Peyer's patch (tissue), 4 donors: ENCODE results near the gene LTF. TPM values are rescaled to one million over a fixed set of nuclear protein-coding genes. Genes with fewer than 3 reads are reported as not detected.
"Not testable (repeated sequence)": the region's sequence is repeated elsewhere in the genome, so short reads cannot be mapped to it uniquely, and the experiment has no call there.

Source experiments
- DNase-seq, 3 donors: peaks; one replicate each; pipeline ENCODE4 v3.0.0-alpha.2; 2017 to 2019
- H3K27ac ChIP-seq, 4 donors: fragments of 200-600 bp; sonication (generic); one replicate each; pipeline ENCODE4 v1.5.1; 2016 to 2019
- H3K27me3 ChIP-seq, 2 donors: fragments of 200-600 bp; sonication (generic); one replicate each; pipeline ENCODE4 v1.5.1; 2019
- H3K36me3 ChIP-seq, 3 donors: fragments of 200-600 bp; sonication (generic); one replicate each; pipeline ENCODE4 v1.5.1; 2016 to 2019
- H3K4me1 ChIP-seq, 4 donors: fragments of 200-600 bp; sonication (generic); one replicate each; pipeline ENCODE4 v1.5.1; 2016 to 2019
- H3K4me3 ChIP-seq, 4 donors: fragments of 200-600 bp; sonication (generic); 1 replicate in 3 of 4; 2 replicates in 1 of 4; pipeline ENCODE4 v1.5.1; 2016 to 2019; ENCODE audit warnings: mild to moderate bottlenecking in 1 of 4
- H3K9me3 ChIP-seq, 4 donors: fragments of 200-600 bp; sonication (generic); one replicate each; pipeline ENCODE4 v1.5.1; 2016 to 2019; ENCODE audit warnings: mild to moderate bottlenecking in 1 of 4
- POLR2A ChIP-seq, 2 donors: fragments of 450-650 bp; IDR thresholded peaks; one replicate each; pipeline ENCODE4 v1.5.1; 2017; ENCODE audit warnings: antibody characterized with exemption in 2 of 2, mild to moderate bottlenecking in 2 of 2, moderate library complexity in 2 of 2
- total RNA-seq, 4 donors: library from RNA; depleted of rRNA; stranded (reverse); fragments of >200 nt; gene quantifications; one replicate each; pipeline ENCODE4 v1.1.0, GENCODE V29; 2016
- TF ChIP-seq, protein P1 (sequence below), 6 experiments: fragments of 450-650 bp in 4 of 6; fragments of 200-600 bp in 2 of 6; sonication (generic) in 1 of 6; IDR thresholded peaks; one replicate each; pipeline ENCODE4 v1.5.1; 2017 to 2019; ENCODE audit warnings: antibody characterized with exemption in 6 of 6, mild to moderate bottlenecking in 3 of 6, moderate library complexity in 1 of 6

LTF gene
- total RNA-seq, 4 donors from 2014 or later, result 0.38 to 12.4 (median 1.1) TPM; not detected in 1

DNA sequence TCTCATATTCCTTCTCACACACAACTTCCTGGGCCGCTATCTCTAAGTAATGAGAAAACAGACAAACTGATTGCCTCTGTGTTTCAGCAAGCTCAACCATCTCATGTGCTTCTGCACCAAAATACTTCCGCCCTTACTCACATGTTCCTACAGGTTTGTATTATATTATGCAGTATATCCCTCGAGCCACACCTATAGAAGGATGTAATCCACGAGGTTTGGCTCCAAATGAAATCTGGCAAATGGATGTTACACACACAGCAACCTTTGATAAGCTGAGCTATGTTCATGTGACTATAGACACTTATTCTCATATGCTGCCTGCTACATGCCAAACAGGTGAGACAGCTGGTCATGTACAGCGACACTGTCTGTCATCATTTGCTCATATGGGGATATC lies 35.0 kb downstream of the LTF start:
- DNase-seq, result no peak
- Histone ChIP-seq H3K27ac (peak overlapping the region in 2 of 4 donors; percentile 64 to 66), H3K27me3 (no peaks in the 10 kb centered on the region), H3K36me3 (no peaks in the 10 kb centered on the region), H3K4me3 (no peak overlapping the region), H3K4me1 (peaks cover 0 to 10% (median 0%) of the 10 kb centered on the region in 4 donors), H3K9me3 (peaks cover 0 to 9% (median 1%) of the 10 kb centered on the region in 4 donors)
- TF ChIP-seq POLR2A (IDR thresholded peaks at IDR 0.05), result no peak

DNA sequence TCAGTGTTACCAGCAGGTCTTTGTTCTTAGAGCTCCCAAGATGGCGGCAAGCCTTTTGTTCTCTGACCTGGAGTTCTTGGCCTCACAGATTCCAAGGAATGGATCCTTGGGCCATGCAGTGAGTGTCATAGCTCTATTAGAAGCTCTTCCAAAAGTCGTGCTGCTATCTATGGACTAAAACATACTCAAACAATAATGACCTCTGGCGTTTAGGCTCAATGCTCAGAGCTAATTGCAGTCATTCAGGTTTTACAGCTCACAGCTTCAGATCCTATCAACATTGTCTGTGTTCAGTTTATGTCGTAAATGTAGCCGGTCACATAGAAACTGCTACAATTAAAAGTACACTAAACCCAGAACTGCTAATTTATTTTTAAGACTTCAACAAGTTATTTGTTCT lies 35.5 kb downstream of the LTF start:
- TF ChIP-seq POLR2A (IDR thresholded peaks at IDR 0.05), result no peak
- TF ChIP-seq, protein P1, sequence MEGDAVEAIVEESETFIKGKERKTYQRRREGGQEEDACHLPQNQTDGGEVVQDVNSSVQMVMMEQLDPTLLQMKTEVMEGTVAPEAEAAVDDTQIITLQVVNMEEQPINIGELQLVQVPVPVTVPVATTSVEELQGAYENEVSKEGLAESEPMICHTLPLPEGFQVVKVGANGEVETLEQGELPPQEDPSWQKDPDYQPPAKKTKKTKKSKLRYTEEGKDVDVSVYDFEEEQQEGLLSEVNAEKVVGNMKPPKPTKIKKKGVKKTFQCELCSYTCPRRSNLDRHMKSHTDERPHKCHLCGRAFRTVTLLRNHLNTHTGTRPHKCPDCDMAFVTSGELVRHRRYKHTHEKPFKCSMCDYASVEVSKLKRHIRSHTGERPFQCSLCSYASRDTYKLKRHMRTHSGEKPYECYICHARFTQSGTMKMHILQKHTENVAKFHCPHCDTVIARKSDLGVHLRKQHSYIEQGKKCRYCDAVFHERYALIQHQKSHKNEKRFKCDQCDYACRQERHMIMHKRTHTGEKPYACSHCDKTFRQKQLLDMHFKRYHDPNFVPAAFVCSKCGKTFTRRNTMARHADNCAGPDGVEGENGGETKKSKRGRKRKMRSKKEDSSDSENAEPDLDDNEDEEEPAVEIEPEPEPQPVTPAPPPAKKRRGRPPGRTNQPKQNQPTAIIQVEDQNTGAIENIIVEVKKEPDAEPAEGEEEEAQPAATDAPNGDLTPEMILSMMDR (IDR thresholded peaks at IDR 0.05), result no peak
- H3K36me3 ChIP-seq, result no peaks in the 10 kb centered on the region
- peak overlapping the region in 3 of 4 donors; percentile 6 to 66 (median 64) for H3K27ac ChIP-seq
- peaks cover 0 to 9% (median 1%) of the 10 kb centered on the region in 4 donors for H3K9me3 ChIP-seq
- H3K27me3 ChIP-seq, result no peaks in the 10 kb centered on the region
- no peak overlapping the region for H3K4me3 ChIP-seq
- no peak for DNase-seq
- peaks cover 0 to 10% (median 0%) of the 10 kb centered on the region in 4 donors for H3K4me1 ChIP-seq

DNA sequence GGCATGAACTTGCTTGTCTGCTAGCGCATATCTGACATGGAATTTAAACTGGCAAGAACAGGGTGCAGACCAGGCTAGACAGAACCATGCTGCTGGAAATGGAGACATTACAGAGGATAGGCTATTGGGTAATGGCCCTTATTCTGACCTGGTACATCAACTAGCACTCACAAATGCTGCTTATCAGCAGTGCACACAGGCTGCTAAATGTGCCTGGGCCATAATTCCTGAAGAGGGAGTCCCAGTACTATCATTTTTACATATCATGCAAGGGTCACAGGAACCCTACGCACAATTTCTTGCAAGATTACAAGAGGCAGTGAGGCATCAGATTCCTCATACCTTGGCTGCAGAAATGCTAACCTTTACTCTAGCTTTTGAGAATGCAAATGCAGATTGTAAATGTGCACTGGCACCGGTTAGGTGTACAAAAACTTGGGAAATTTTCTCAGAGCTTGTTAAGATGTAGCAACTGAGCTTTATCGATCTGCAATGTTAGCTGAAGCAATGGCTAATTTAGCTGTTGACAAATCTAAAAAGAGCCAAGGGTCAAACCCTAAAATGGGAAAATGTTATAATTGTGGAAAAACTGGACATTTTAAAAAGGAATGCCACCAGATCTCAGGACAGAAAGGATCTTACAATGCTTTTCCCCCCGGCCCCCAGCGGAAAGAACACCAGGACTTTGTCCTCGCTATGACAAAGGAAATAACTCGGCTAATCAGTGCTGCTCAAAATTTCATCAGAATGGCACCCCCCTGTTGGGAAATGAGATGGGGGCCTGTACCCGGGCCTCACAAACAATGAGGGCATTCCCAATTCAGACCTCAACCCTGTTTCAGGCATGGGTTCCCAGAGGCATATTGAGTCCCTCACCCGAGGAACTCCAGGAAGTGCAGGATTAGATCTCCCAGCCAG lies 36.5 kb downstream of the LTF start:
- no peaks in the 10 kb centered on the region for H3K36me3 ChIP-seq
- DNase-seq, result no peak
- TF ChIP-seq POLR2A (IDR thresholded peaks at IDR 0.05), result no peak
- TF ChIP-seq, protein P1 (IDR thresholded peaks at IDR 0.05), result peak in 3 of 6 experiments; percentile 26 to 38 (median 26)
- H3K9me3 ChIP-seq, result peaks cover 0 to 9% (median 1%) of the 10 kb centered on the region in 4 donors
- peak overlapping the region in 3 of 4 donors; percentile 6 to 66 (median 64) for H3K27ac ChIP-seq
- peaks cover 0 to 10% (median 0%) of the 10 kb centered on the region in 4 donors for H3K4me1 ChIP-seq
- no peaks in the 10 kb centered on the region for H3K27me3 ChIP-seq
- no peak overlapping the region for H3K4me3 ChIP-seq

- H3K9me3 ChIP-seq, DNase-seq, H3K4me3 ChIP-seq, H3K27ac ChIP-seq, H3K27me3 ChIP-seq, H3K36me3 ChIP-seq: not testable (repeated sequence)
- peaks cover 0 to 10% (median 0%) of the 10 kb centered on the region in 4 donors for H3K4me1 ChIP-seq
Observed at GRCh38 chr3:46427404-46427803, 37.3 kb downstream of the LTF start.

- peaks cover 0 to 10% (median 0%) of the 10 kb centered on the region in 4 donors for H3K4me1 ChIP-seq
- not testable (repeated sequence) for DNase-seq, H3K36me3 ChIP-seq, H3K27me3 ChIP-seq, H3K27ac ChIP-seq, H3K4me3 ChIP-seq, H3K9me3 ChIP-seq
Observed at GRCh38 chr3:46426476-46426875, 38.2 kb downstream of the LTF start.

DNA sequence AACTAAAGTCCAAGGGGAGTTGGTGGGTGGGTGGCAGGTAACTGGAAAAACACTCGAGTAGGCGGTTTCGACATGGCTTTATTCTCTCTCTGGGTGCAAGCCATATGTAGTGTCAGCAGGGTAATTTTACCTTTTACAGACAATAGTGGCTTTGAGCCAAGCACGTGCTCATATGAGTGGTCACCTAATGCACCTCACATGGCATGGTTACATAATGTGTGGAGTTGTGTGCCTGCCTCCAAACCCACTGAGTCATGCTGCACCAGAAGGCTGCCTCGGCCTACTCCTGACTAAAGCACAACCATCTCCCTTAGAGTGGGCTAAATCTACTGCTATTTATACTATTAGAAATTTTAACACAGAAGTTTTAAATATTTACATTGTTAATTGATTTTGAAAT lies 41.1 kb downstream of the LTF start:
- H3K4me1 ChIP-seq, result peaks cover 0 to 8% (median 0%) of the 10 kb centered on the region in 4 donors
- TF ChIP-seq, protein P1 (IDR thresholded peaks at IDR 0.05), result no peak
- no peak for TF ChIP-seq POLR2A (IDR thresholded peaks at IDR 0.05)
- H3K9me3 ChIP-seq, result no peaks in the 10 kb centered on the region
- no peaks in the 10 kb centered on the region for H3K36me3 ChIP-seq
- no peak overlapping the region for H3K27ac ChIP-seq
- H3K27me3 ChIP-seq, result no peaks in the 10 kb centered on the region
- DNase-seq, result no peak
- no peak overlapping the region for H3K4me3 ChIP-seq

DNA sequence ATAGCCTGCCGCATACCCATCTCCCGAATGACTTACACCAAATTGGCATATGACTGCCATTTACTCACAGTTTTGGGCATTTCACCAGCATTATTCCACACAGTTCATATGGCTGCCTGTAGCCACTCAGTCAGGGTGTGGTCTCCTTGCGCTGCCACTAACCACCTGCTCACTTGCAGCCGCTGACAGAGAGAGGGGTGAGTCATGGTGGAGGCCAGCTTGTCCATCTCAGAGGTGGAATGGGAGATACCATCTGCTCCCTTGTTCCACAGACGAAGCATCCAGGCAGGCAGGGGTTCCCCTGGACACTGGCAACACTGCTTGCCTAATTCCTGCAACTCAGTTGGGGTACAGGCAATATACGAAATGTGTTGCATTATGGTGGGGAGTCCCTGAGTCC lies 42.1 kb downstream of the LTF start:
- peak in 1 of 3 donors; percentile 67 for DNase-seq
- H3K36me3 ChIP-seq, result no peaks in the 10 kb centered on the region
- no peaks in the 10 kb centered on the region for H3K9me3 ChIP-seq
- TF ChIP-seq, protein P1 (IDR thresholded peaks at IDR 0.05), result no peak
- no peak for TF ChIP-seq POLR2A (IDR thresholded peaks at IDR 0.05)
- H3K4me3 ChIP-seq, result no peak overlapping the region
- no peak overlapping the region for H3K27ac ChIP-seq
- H3K27me3 ChIP-seq, result no peaks in the 10 kb centered on the region
- H3K4me1 ChIP-seq, result no peaks in the 10 kb centered on the region
